Adipose tissue (tissue), 3 donors: ENCODE measurements around the gene AKR7A2. TPM values are rescaled to one million over a fixed set of nuclear protein-coding genes. Genes with fewer than 3 reads are reported as not detected.

Source experiments
- H3K27ac ChIP-seq: one replicate; pipeline ENCODE4 v1.5.1; 2013; ENCODE audit warnings: low read depth, low read length
- WGBS, 3 donors: extraction: QIAGEN DNeasy Blood & Tissue Kit; methylation state at CpG; one replicate each; pipeline ENCODE4 v1.1.7; 2013; 5-methylcytosine and 5-hydroxymethylcytosine counted together
- polyA plus RNA-seq, 3 donors: library from polyadenylated mRNA; stranded (reverse); fragments of 200-250 nt; gene quantifications; one replicate each; pipeline ENCODE4 v1.2.3, GENCODE V29; 2013
- donor health status: healthy with polysubstance abuse.
- donor health status: Bipolar disorder and iron deficiency.
- donor health status: healthy.

Gene AKR7A2
- 10 to 100 TPM; 38.4 to 54.5 (median 48.0) TPM for polyA plus RNA-seq

DNA sequence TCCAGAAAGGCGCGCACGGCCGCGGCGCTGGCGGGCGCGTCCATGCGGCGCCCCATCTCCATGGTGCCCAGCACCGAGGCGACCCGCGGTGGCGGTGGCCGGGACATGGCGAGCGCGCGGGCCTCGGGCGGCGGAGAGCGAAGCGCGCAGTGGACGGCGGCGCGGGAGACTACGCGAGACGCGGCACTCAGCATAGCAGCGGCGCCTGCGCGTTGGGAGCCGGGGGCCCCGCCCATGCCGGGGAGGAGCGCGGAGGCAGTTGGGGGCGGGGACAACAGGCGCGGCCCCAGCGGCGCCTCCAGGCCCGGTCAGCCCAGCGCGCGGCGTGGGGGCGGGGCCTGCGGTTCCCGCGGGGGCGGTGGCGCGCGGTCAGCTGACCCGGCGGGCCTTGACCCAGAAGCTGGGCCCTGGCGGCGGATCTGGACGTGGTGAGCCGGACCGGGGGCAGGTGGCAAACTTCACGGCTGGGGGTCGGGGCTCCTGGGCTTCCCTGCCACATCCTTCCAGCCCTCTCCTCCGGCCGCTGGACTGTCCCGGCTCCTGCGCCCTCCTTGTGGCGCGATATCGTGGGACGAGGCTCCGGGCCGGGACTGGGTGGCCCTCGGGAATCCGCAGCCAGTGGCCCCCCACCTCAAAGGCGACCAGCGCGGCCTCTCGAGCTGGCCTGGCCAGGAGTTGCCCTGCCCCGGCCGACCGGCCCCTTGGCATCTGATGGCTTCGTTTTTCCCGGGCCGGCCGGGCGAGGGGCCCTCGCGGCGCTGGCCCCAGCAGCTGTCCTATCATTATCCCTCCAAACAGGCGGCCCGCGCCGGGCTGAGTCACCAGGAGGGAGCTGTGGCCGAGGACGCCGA lies at the start of gene AKR7A2, which contains the start of gene SLC66A1:
Gene AKR7A2 (minus strand): TSS at position 214 of the 851 bp plus-strand sequence. CDS start 20 bp downstream, at position 194.
Gene SLC66A1 (plus strand): TSS at position 396 of the 851 bp plus-strand sequence. CDS start 5,352 bp downstream, outside the sequence.
- WGBS, 3 donors, result 0 to 1% (median 0%) methylated on average over 80 to 105 of the region's 105 CpGs

DNA sequence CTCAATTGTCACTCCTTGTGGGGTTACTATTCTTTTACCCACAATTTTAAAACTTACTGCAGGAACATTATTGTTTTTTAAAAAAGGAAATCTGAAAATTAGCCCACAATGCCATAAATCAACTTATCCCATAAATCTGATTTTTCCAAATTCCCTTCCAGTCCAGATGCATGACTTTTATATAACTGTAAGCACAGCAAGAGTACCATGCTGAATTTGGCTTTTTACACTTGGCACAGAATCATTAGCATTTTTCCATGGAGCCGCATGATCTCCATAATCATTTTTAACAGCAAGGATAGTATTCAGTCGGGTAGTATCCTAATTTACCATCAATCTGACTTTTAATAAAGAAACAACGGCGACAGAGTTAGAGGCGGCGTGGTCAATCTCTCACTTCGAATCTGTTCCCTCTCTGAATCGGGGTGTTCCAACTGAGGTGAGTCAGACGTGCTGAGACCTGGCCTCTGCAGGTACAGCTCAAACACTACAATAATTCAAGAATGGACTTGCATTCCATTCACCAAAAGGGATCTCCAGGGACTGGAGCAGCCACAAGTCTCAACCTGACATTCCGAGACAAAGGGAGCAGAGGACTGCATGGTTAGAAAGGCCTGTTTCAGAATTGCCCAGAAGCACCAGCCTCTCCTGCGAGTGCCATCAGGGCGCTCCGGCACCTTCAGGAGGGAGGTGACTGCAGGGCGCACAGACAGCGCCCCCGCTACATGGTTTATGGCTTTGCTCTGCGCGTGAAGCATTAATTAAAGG lies 49.1 kb upstream of the AKR7A2 start:
- H3K27ac ChIP-seq, result no peak overlapping the region
- WGBS, 3 donors, result 83 to 91% (median 91%) methylated on average over 18 of the region's 18 CpGs

More for the DNA sequence above, at the start of gene AKR7A2, which contains the start of gene SLC66A1:
- peak within 1 kb of the TSS; percentile 48 for H3K27ac ChIP-seq

- no peak overlapping the region for H3K27ac ChIP-seq
- WGBS, 3 donors, result 59 to 86% (median 63%) methylated on average over 11 of the region's 11 CpGs
Measured at GRCh38 chr1:19360432-19360831, 48.5 kb upstream of the AKR7A2 start.

GRCh38 chr1:19360016-19360415 lies 48.1 kb upstream of the AKR7A2 start:
- no peak overlapping the region for H3K27ac ChIP-seq
- 43 to 75% (median 45%) methylated on average over 6 of the region's 6 CpGs for WGBS, 3 donors

DNA sequence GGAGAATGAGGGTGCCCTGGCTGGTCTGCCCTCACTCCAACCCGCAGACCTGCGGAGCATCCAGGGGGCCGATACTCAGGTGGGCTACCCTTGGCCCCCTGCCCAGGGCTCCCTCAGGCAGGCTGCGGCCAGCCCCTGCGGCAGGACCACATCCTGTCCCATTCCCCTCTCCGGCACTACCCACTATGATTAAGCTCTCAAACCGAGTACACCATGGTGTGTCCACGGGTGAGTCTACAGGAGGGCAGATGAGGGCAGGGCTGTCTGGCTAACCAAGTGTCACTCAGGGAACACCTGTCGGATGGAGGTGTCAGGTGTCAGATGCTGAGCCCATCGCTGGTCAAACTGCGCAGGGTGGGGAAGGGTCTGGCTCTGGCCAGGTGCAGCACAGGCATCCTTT lies 47.4 kb upstream of the AKR7A2 start:
- 76 to 88% (median 78%) methylated on average over 11 of the region's 11 CpGs for WGBS, 3 donors
- H3K27ac ChIP-seq, result no peak overlapping the region

DNA sequence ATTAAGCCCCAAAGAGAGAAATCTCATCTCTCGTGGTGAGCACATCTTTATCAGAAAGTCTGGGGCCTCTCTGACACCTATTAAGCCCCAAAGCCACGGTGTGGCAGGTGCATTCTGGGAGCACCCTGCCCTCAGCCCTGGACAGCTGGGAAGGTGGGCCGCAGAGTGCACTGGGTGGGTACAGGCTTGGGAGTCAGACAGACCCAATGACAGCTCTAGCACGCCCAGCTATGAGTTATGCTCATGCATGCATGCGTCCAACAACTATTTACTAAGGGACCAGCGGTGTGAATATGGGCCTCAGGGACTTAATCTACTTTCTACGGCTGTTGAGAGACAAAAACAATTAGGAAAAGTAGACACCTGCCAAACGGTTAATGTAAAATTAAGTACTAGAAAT lies 46.8 kb upstream of the AKR7A2 start:
- no peak overlapping the region for H3K27ac ChIP-seq
- 87 to 91% (median 89%) methylated on average over 8 of the region's 8 CpGs for WGBS, 3 donors

GRCh38 chr1:19357299-19357986 lies 45.5 kb upstream of the AKR7A2 start:
- no peak overlapping the region for H3K27ac ChIP-seq
- WGBS, 3 donors, result 88 to 92% (median 90%) methylated on average over 13 of the region's 13 CpGs

- WGBS, 3 donors, result 93 to 96% (median 95%) methylated on average over 5 of the region's 5 CpGs
- no peak overlapping the region for H3K27ac ChIP-seq
Measured at GRCh38 chr1:19356266-19356665, 44.3 kb upstream of the AKR7A2 start.

DNA sequence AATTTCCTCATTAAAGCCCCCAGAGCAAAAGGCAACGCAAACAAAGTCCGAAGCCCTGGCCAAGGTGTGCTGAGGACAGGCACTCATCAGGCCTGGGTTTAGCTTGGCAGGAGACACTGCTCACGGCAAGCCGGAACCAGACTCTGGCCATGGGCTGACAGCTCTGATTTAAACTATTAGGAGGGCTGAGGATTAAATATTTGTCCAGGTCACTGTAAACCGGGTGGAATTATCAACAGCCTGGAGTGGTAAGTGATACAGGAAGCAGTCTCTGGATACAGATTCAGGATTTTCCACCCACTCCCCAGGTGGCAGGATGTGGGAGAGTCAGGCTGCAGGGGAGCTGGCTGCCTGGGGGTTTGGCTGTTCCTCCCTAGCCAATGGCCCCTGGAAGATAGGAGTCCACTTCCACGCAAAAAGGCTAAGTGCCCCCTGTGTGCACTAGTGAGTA lies 42.6 kb upstream of the AKR7A2 start:
- H3K27ac ChIP-seq, result no peak overlapping the region
- WGBS, 3 donors, result 80 to 83% (median 82%) methylated on average over 6 of the region's 6 CpGs

- H3K27ac ChIP-seq, result no peak overlapping the region
Measured at GRCh38 chr1:19353596-19353995, 41.7 kb upstream of the AKR7A2 start.

DNA sequence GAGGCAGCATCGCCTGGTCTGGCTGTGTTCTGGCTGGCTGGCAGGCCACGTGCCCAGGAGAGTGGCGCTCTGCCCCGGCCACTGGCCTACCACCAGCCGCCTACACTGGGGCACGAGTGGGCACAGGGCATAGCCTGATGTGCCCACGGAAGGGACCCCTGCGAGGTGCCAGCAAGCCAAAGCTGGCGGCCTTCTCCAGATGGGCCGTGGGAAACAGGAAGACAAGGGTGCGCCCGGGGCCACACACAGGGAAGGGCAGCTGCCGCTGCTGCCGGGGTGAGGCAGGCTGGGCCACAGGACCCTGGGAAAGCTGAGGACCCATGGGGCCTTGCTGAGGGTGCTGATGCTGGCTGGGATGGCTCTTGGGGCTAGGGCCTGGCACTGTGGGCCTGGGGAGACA lies 40.9 kb upstream of the AKR7A2 start:
- no peak overlapping the region for H3K27ac ChIP-seq
- WGBS, 3 donors, result 87 to 91% (median 89%) methylated on average over 14 of the region's 14 CpGs

More at GRCh38 chr1:19353596-19353995, 41.7 kb upstream of the AKR7A2 start:
- 73 to 81% (median 77%) methylated on average over 8 of the region's 8 CpGs for whole genome bisulfite sequencing, 3 donors

DNA sequence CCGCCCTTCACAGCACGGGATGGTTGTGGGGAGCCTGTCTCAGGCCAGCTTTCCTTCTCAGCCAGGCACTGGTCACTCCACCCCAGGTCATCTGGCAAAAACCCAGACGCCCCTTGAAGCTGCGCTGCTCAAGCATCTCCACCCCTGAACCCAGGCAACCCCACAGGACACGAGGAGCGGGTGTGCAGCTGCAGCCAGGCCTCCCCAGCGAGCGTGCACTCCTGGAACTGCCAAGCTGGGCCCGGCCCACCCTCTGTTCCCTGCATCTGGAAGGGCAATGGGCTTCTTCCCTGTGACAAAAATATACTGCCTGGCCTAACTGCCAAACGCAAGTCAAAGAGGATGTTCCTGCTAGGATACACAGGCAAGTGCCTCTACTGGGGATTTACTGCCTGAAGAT lies 39.9 kb upstream of the AKR7A2 start:
- 77 to 82% (median 79%) methylated on average over 10 of the region's 10 CpGs for WGBS, 3 donors
- H3K27ac ChIP-seq, result no peak overlapping the region

DNA sequence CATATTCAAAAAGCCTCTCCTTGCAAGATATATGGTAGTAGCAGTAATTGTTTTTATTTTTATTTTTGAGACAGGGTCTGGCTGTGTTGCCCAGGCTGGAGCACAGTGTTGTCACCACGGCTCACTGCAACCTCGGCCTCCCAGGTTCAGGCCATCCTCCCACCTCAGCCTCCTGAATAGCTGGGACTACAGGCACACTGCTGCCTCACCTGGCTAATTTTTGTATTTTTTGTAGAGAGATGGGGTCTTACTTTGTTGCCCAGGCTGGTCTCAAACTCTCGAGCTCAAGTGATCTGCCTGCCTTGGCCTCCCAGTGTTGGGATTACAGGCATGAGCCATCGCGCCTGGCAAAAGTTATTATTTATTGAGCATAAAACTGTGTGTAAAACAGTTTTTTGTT lies 38.6 kb upstream of the AKR7A2 start:
- WGBS, 3 donors, result 96 to 98% (median 97%) methylated on average over 5 of the region's 5 CpGs

GRCh38 chr1:19349999-19350398 lies 38.1 kb upstream of the AKR7A2 start:
- no peak overlapping the region for H3K27ac ChIP-seq
- 86 to 96% (median 90%) methylated on average over 17 of the region's 17 CpGs for WGBS, 3 donors

More for the DNA sequence above, 38.6 kb upstream of the AKR7A2 start:
- no peak overlapping the region for H3K27ac ChIP-seq

- no peak overlapping the region for H3K27ac ChIP-seq
- WGBS, 3 donors, result 79 to 81% (median 81%) methylated on average over 15 of the region's 15 CpGs
Measured at GRCh38 chr1:19348441-19349198, 36.7 kb upstream of the AKR7A2 start.

- no peak overlapping the region for H3K27ac ChIP-seq
Measured at GRCh38 chr1:19347533-19348172, 35.7 kb upstream of the AKR7A2 start.

GRCh38 chr1:19346026-19346425 lies 34.1 kb upstream of the AKR7A2 start:
- H3K27ac ChIP-seq, result no peak overlapping the region
- WGBS, 3 donors, result 68 to 84% (median 69%) methylated on average over 6 of the region's 6 CpGs

More at GRCh38 chr1:19347533-19348172, 35.7 kb upstream of the AKR7A2 start:
- 60 to 72% (median 66%) methylated on average over 14 of the region's 14 CpGs for WGBS, 3 donors
